Measurements from ENCODE around the gene CLMP.

GRCh38 chr11:123030517-123030916 lies 164.5 kb downstream of the CLMP start:
- TF ChIP-seq TAF1 (IDR thresholded peaks at IDR 0.05; ENCODE audit: borderline replicate concordance, low read depth, low read length) = no peak
- TF ChIP-seq POLR2AphosphoS5 (IDR thresholded peaks at IDR 0.05; ENCODE audit: low read depth, low read length) = no peak
- no peak for TF ChIP-seq POLR2A (IDR thresholded peaks at IDR 0.05; ENCODE audit: low read depth, low read length)
